Activated CD8-positive, alpha-beta memory T cell treated with anti-CD3 and anti-CD28 coated beads, Interleukin-2, amount 50 U/mL, for 24 hours (primary cell): ENCODE measurements around the gene CEP192.

ENCODE experiments used
- DNase-seq: peaks from one replicate; pipeline ENCODE4 v3.0.0-alpha.2; 2020; ENCODE audit errors: extremely low read depth

The CEP192 gene

DNA sequence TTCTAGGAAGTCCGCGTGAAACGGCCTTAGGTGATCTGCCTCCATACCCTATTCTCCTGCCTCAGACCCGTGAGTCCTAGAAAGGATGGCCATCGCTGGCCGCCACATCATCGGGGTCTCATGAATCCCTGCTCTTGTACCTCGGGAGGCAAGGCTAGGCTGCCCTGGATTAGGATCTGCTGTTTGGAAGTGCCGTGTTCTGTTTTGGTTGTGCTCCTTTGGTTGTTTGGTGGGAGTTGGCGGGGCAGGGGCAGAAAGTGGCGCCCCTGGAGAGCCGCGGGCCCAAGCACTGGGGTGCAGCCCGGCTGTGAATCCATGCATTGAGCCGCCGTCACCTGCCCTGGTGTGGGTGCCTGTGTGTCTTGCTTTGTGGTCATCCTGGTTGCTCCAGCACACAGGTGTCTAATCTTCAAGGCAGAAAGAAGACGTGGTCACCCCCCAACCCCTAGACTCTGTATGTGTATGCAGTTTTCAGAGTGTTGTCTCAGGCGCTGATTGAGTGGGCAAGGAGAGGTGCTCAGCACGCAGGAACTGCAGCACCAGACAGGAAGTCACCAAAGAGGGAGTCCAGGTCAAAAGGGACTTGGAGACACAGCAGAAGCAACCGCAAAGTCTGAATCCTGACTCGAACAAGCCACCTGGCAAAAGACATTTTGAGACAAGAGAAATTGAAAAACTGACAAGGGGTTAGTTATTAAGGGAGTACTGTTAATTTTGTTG is 147.4 kb downstream of the CEP192 start:
- DNase-seq = no peak

DNA sequence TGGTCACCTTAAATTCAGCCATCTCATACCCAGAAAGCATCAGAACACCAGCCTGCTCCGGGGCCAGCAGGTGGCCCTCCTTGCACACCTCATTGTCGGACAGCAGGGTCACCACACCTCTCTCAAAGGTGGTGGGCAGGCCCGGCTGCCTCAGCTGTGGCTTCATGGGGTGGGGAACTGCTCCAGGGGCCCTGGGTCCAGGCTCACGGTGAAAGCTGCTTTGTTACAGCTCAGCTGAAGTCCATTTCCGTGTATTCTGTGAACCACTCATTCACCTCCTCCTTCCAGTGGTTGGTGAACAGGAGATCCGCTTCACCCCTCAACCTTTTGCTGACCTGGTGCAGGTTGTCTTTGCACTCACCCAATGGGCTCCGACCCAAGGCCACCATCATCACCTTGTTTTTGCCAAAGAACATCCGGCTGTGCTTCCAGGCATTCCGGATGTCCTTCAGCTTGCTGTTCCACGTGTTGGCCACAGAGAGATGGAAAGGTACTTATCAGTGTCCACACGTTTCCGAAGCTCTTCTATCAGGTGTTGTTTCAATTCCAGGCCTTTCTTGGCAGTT is 148.8 kb downstream of the CEP192 start:
- DNase-seq = no peak

DNA sequence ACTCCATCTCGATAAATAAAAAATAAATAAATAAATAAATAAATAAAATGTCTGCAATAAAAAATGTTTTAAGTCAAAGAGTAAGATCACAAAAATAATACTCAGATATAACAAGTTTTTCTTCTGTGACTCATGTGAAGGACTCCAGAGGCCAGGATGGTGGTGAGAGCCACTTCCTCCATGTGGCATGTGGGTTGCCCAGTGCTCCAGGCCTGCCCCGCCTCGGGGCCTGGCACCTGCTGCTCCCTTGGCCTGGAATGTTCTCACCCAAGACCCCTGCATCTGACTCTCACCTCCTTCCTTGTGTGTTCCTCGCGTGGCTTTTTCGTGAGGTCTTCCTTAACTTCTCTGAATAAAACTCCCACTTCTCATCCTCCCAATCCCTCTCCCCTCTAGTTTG is 150.0 kb downstream of the CEP192 start:
- no peak for DNase-seq

DNA sequence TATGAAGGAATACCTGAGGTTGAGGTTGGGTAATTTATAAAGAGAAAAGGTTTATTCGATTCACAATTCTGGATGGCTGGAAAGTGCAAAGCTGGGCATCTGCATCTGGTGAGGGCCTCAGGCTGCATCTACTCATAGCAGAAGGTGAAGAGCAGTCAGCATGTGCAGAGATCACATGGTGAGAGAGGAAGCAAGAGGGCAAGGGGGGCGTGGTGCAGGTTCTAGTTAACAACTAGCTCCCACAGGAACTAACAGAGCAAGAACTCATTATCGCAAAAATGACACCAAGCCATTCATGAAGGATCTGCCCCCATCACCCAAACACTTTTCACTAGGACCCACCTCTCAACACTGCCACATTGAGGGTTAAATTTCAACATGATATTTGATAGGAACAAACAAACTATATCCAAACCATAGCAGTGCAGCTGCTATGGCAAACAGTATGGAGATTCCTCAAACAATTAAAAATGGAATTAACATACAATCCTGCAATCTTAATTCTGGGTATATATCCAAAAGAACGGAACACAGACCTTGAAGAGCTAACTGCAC is 154.6 kb downstream of the CEP192 start:
- DNase-seq = no peak

DNA sequence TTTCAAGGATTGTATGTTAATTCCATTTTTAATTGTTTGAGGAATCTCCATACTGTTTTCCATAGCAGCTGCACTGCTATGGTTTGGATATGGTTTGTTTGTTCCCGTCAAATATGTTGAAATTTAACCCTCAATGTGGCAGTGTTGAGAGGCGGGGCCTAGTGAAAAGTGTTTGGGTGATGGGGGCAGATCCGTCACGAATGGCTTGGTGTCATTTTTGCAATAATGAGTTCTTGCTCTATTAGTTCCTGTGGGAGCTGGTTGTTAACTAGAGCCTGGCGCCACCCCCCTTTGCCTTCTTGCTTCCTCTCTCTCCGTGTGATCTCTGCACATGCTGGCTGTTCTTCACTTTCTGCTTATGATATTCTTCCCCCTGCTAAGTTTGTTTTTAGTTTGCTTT is 156.0 kb downstream of the CEP192 start:
- DNase-seq = no peak

DNA sequence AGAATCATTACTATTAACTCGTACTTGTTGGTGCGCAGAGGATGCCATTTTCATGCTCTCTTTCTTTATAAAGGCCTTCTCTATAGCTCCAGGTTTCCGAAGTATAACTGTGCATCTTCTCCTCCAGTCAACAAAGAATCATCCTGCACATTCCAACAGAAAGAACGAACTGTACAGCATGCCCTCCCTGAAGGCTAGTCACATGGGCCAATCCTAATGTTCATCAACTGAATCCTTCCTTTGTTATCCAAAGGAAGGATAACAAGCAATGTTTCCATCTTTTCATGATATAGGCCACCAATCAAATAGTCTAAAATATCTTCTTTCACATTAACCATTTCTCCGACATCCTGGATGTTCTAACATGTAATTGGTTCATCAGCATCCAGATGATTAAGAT is 160.5 kb downstream of the CEP192 start:
- DNase-seq = no peak

DNA sequence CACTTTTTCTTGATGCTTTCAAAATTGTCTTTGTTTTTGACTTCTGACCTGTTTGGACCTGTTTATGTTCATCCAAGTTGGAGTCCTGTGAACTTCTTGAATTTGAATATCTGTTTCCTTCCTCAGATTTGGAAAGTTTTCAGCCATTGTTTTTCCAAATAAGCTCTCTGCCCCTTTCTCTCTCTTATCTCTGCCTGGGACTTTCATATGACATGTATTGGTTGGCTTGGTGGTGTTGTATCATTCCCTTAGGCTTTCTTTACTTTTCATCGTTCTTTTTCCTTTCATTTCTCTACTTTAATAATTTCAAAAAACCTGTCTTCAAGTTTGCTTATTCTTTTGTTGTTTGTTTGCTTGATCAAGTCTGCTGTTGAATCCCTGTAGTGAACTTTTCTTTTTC is 167.3 kb downstream of the CEP192 start:
- DNase-seq = no peak

DNA sequence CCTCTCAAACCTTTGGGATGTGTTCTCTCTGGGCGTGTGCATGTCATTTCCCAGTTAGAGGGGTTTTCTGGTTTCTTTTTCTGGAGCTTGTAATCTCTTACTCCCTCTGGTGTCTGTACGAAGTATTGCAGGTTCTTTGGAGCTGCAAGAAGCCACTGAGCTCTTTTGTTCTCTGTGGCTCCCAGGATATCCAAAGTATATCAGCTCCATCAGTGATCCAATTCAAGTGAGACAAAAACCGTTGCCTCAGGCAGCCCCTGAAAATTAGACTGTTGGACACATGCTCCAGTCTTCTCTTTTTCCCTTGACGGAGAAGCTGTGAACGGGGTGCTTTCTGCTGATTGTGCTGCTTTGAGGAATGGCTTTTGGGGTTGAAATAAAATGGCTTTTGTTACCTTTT is 168.4 kb downstream of the CEP192 start:
- DNase-seq = no peak

DNA sequence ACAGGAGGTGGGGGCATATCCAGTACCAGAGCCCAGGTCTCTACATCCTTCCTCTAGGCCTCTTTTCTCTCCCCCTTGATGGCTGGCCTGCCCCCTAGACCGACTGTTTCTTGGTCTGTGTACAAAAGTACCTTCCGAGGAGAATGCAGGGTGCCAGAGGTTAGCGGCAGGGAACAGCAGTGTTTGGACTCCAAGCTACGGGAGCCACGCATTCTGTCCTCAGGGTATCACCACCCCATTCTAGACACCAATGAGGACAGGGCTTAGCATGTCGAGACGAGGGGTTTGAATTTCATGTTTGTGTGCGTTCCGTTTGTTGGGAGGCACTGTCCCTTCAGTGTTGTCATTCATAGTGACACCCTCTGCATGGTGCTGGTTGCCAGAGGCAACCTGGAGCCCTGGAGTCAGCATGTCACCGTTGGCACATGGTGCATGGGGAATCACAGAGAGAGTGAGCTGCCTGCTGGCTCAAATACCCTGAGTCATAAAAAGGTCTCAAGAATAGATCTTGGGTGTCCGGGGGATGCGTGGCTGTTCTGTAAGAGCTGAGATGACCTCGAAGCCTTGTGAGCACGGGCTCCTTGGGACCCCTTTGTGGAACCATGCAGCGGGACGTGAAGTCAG is 170.2 kb downstream of the CEP192 start:
- DNase-seq = no peak

DNA sequence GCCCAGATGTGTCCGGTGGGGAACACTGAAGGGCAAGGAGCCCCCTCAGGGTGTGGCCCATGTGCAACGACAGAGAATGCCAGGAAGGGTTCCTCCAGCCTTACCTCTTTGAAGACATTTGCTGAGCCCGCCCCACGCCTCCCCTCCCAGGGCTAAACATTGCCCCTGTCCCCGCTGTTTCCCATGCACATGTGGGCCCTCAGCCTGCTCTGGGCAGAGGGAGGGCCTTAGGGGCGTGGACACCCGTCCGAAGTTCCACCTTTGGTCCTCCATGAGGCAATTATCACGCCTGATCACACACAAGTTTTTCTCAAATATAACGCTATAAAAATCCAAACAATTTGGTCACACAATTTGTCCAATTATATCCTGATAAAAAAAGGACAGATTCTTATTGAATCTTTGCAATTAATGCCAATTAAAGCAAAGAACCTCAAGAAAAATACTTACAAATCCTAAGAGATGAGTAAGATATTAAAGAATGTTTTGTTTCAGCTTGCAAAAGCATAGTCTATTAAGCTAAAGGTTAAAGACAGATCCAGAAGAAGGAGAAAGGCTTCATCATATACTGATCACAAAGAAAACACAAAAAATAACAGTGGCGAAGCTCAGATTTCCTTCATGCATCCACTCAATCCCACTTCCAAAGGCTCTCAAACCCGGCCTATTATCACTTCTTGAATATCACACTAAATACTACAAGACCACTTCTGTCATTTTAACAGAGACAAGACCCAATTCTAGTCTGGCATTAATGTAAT is 172.2 kb downstream of the CEP192 start:
- no peak for DNase-seq

DNA sequence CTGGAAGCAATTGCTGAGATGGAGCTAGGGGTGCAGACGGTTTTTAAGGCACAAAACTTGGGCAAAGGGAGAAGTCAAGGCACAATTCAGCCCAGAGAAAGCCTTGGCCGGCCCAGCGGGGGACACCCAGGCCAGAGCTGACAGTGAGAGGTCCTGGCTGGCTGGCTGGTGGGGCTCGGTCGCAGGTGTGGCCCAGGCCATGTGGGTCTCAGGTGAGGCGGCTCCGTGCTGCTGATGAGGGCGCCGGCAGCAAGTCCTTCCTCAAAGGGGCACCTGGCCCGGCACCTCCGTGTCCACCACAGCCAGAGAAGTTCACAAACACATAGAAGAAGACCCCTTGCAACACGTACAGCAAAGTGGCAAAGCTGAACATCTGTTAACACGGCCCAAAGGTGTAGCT is 173.2 kb downstream of the CEP192 start:
- DNase-seq = no peak

DNA sequence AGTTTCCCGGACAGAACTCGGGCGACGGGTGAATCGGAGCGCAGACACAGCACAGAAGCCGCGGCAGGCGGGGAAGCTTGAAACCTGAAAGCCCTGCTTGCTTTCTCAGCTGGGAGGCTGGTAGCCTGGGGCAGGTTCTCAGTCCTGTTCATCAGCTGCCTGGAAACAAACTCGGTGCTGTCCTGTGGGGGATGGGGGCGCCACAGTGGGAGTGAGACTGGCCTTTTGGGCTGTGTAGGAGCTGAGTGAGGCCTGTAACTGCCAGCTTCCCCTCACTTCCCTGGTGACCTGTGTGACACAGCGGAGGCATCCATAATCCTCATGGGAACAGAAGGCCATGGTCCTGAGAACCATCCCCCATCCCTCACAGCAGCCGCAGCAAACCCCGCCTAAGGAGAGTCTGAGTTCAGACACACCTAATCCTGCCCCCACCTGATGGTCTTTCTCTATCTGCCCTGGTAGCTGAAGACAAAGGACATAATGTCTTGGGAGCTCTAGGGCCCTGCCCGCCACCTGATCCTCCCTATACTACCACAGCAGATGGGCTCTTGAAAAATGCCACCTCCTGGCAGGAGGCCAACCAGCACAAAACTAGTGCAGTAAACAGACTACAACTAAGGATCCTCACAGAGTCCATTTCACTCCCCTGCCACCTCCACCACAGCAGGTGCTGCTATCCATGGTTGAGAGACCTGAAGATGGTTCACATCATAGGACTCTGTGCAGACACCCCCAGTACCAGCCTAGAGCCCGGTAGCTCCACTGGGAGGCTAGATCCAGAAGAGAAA is 174.7 kb downstream of the CEP192 start:
- DNase-seq = no peak

DNA sequence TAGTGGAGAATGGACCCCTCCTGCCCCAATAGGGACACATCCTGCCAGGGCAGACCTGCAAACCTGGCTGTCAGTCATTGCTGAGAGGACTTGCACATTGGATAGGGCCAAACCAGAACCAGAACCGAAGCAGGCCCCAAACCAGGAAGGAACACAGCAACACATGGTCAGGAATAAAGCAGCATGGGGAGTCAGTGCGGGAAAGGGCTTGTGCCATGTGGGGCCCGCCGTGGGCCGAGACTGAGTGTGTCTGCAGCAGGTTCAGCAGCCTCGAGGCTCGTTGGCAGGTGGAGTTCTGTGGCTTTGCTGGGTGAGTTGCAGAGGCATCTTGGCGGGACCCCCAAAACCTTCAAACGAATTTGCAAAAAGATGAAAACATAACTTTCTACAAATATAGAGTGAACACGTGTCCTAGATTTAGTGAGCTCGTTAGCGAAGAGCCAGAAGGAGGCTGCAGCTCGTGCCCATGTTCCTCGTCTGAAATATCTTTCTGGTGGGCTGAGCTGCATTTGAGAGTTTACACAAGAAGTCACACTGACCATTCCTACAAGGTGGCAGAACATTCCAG is 182.5 kb downstream of the CEP192 start:
- no peak for DNase-seq
